Natural killer cell treated with Interleukin-12 subunit alpha and Interleukin-12 subunit beta and Interleukin-15 and Interleukin-18, amount 100 ng/mL, for 72 hours (primary cell): Measurements from ENCODE around the gene TTC6. TPM values are rescaled to one million over a fixed set of nuclear protein-coding genes. Genes with fewer than 3 reads are reported as not detected.

ENCODE experiments used
- ATAC-seq, 2 donors: fragments of 150-1000 bp; cut with Tn5 transposase in 1 of 2; sonication (Bioruptor Pico), chemical (Tn5 transposase) in 1 of 2; 2 replicates each; pipeline ENCODE4 v1.10.0; 2021
- DNase-seq: peaks from one replicate; pipeline ENCODE4 v3.0.0; 2022; ENCODE audit warnings: low spot score
- H3K27ac Mint-ChIP-seq, 2 donors: 1 replicate in 1 of 2; 2 replicates in 1 of 2; pipeline ENCODE4 v1.8.0; 2022; ENCODE audit warnings: mixed read lengths in 2 of 2, mild to moderate bottlenecking in 1 of 2, moderate library complexity in 1 of 2
- H3K27me3 Mint-ChIP-seq, 2 donors: 1 replicate in 1 of 2; 2 replicates in 1 of 2; pipeline ENCODE4 v1.8.0; 2022; ENCODE audit warnings: mixed read lengths in 2 of 2
- H3K36me3 Mint-ChIP-seq: one replicate; pipeline ENCODE4 v1.8.0; 2022; ENCODE audit warnings: mixed read lengths
- H3K4me1 Mint-ChIP-seq, 2 donors: 1 replicate in 1 of 2; 2 replicates in 1 of 2; pipeline ENCODE4 v1.8.0; 2022; ENCODE audit warnings: low read depth in 2 of 2, mixed read lengths in 2 of 2, mild to moderate bottlenecking in 1 of 2
- H3K4me3 Mint-ChIP-seq: one replicate; pipeline ENCODE4 v1.8.0; 2022; ENCODE audit warnings: mixed read lengths
- H3K9me3 Mint-ChIP-seq: 2 replicates; pipeline ENCODE4 v1.8.0; 2022; ENCODE audit warnings: mixed read lengths
- total RNA-seq, 2 donors: library from RNA; stranded (reverse); gene quantifications; one replicate each; pipeline ENCODE4 v1.2.3, GENCODE V29; 2022

The TTC6 gene
- total RNA-seq, 2 donors from 2014 or later, result not detected

- H3K27me3 Mint-ChIP-seq, result peaks cover 43 to 59% of the 10 kb centered on the region in 2 donors
- H3K9me3 Mint-ChIP-seq, result peaks cover 3% of the 10 kb centered on the region
- ATAC-seq, result no peak
- H3K4me3 Mint-ChIP-seq, result no peak overlapping the region
- peaks cover 0 to 4% of the 10 kb centered on the region in 2 donors for H3K4me1 Mint-ChIP-seq
- DNase-seq, result no peak
- H3K27ac Mint-ChIP-seq, result no peak overlapping the region
- H3K36me3 Mint-ChIP-seq, result peaks cover 26% of the 10 kb centered on the region
These were observed 6.3 kb upstream of the TTC6 start for GRCh38 chr14:37588956-37589714.

DNA sequence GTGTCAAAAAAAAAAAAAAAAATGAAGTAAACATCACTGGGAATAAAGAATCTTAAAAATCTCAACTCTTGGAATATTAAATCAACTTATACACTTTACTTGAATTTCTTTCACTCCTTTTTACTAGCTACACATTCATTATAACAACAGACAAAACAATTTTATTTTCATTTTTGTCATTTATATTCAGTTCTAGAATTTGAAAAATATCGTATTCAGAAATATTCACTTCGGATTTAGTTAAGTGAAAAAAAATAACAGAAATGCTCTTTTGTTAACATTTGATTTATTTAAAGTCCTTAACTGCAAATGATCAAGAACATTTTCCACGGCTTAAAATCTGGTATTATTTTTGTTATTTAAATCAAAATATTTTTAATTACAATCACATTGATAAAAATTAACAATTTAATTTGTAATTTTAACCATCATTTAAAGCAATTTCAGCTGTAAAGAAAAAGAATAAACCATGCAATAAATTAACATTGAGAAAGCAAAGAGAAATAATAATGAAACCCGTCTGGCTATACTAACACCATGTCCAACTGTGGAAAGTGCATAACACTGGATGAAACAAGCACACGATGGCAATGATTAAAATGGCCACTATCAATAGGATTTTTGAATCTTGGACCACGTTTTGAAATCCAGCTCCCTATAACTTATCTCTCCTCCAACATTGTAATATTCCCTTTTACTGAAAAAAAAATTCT lies 5.6 kb upstream of the TTC6 start:
- DNase-seq (no peak), ATAC-seq (no peak)
- no peak overlapping the region for H3K4me3 Mint-ChIP-seq
- H3K27me3 Mint-ChIP-seq, result peaks cover 44 to 63% of the 10 kb centered on the region in 2 donors
- H3K4me1 Mint-ChIP-seq, result peaks cover 0 to 5% of the 10 kb centered on the region in 2 donors
- H3K27ac Mint-ChIP-seq, result no peak overlapping the region
- peaks cover 3% of the 10 kb centered on the region for H3K9me3 Mint-ChIP-seq
- H3K36me3 Mint-ChIP-seq, result peaks cover 28% of the 10 kb centered on the region

- ATAC-seq, result no peak
- Mint-ChIP-seq H3K27ac (peak overlapping the region in 1 of 2 donors; percentile 28), H3K4me1 (peaks cover 0 to 5% of the 10 kb centered on the region in 2 donors), H3K9me3 (peaks cover 3% of the 10 kb centered on the region), H3K36me3 (peaks cover 28% of the 10 kb centered on the region), H3K27me3 (peaks cover 40 to 59% of the 10 kb centered on the region in 2 donors), H3K4me3 (no peak overlapping the region)
- no peak for DNase-seq
These were observed 4.8 kb upstream of the TTC6 start for GRCh38 chr14:37590428-37591139.

GRCh38 chr14:37591311-37591940 lies 4.0 kb upstream of the TTC6 start:
- no peak for ATAC-seq
- peaks cover 23% of the 10 kb centered on the region for H3K36me3 Mint-ChIP-seq
- peaks cover 36 to 61% of the 10 kb centered on the region in 2 donors for H3K27me3 Mint-ChIP-seq
- no peak for DNase-seq
- peaks cover 0 to 5% of the 10 kb centered on the region in 2 donors for H3K4me1 Mint-ChIP-seq
- H3K4me3 Mint-ChIP-seq, result no peak overlapping the region
- peaks cover 3% of the 10 kb centered on the region for H3K9me3 Mint-ChIP-seq
- no peak overlapping the region for H3K27ac Mint-ChIP-seq

GRCh38 chr14:37591941-37592481 lies 3.4 kb upstream of the TTC6 start:
- Mint-ChIP-seq H3K27ac (no peak overlapping the region), H3K4me3 (no peak overlapping the region), H3K4me1 (peaks cover 0 to 5% of the 10 kb centered on the region in 2 donors), H3K9me3 (peaks cover 3% of the 10 kb centered on the region), H3K27me3 (peaks cover 36 to 65% of the 10 kb centered on the region in 2 donors), H3K36me3 (peaks cover 23% of the 10 kb centered on the region)
- no peak for ATAC-seq
- no peak for DNase-seq

GRCh38 chr14:37592482-37593408 lies 2.7 kb upstream of the TTC6 start:
- no peak for ATAC-seq
- peaks cover 23% of the 10 kb centered on the region for H3K36me3 Mint-ChIP-seq
- no peak overlapping the region for H3K27ac Mint-ChIP-seq

GRCh38 chr14:37593511-37594237 lies 1.8 kb upstream of the TTC6 start:
- H3K27me3 Mint-ChIP-seq, result peaks cover 32 to 62% of the 10 kb centered on the region in 2 donors
- no peak overlapping the region for H3K27ac Mint-ChIP-seq
- DNase-seq (no peak), ATAC-seq (no peak)
- H3K4me1 Mint-ChIP-seq, result peaks cover 0 to 5% of the 10 kb centered on the region in 2 donors
- peaks cover 3% of the 10 kb centered on the region for H3K9me3 Mint-ChIP-seq
- H3K36me3 Mint-ChIP-seq, result peaks cover 23% of the 10 kb centered on the region
- H3K4me3 Mint-ChIP-seq, result peak overlapping the region; percentile 62

More at GRCh38 chr14:37592482-37593408, 2.7 kb upstream of the TTC6 start:
- Mint-ChIP-seq H3K27me3 (peaks cover 36 to 62% of the 10 kb centered on the region in 2 donors), H3K4me3 (no peak overlapping the region), H3K4me1 (peaks cover 0 to 5% of the 10 kb centered on the region in 2 donors), H3K9me3 (peaks cover 3% of the 10 kb centered on the region)
- no peak for DNase-seq

DNA sequence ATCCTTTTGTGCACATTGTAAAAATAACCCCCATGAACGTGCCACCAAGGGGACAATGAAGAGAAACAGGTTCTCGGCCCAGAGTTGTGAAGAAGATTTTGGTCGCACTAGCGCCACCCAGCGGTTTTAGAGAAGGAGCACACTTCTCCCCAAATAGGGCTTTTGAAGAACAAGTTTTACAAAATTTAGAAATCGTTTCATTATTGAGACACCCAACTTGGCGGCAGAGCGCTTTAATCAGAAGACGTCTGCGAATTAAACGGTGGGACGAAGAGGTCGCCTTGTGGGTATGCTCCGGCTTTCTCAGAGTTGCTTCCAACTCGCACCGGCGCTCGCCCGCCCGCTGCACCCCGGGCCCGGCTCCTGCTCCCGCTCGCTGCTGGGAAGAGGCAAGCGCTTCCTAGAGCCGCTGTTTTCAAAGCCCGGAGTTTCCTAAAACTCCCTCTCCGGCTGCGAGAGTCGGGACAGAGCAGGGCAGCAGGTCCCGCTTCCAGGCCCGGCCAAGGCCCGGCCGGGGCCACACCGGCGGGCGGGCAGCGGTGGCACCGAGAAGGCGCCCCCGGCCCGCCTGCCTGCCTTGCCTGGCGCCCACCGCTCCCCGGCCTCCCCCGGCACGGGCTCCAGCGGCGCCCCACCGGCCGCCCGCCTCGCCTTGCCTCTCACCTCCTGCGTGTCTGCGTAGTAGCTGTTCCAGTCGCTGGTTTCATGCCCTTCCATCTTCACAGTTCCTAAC lies 1.0 kb upstream of the TTC6 start:
- Mint-ChIP-seq H3K36me3 (peaks cover 22% of the 10 kb centered on the region), H3K9me3 (peaks cover 3% of the 10 kb centered on the region), H3K4me3 (peak overlapping the region; percentile 62), H3K27ac (no peak overlapping the region), H3K27me3 (peaks cover 32 to 62% of the 10 kb centered on the region in 2 donors), H3K4me1 (peaks cover 0 to 10% of the 10 kb centered on the region in 2 donors)
- ATAC-seq, result peak in 1 of 2 donors; percentile 36
- DNase-seq, result no peak

- no peak for DNase-seq
- Mint-ChIP-seq H3K4me3 (peak overlapping the region; percentile 45), H3K9me3 (peaks cover 3% of the 10 kb centered on the region), H3K27me3 (peaks cover 31 to 55% of the 10 kb centered on the region in 2 donors), H3K27ac (no peak overlapping the region), H3K36me3 (peaks cover 15% of the 10 kb centered on the region), H3K4me1 (peaks cover 0 to 10% of the 10 kb centered on the region in 2 donors)
- peak in 1 of 2 donors; percentile 28 for ATAC-seq
These were observed 586 bp downstream of the TTC6 start for GRCh38 chr14:37595809-37596621.

- Mint-ChIP-seq H3K27ac (no peak overlapping the region), H3K9me3 (no peaks in the 10 kb centered on the region), H3K36me3 (peaks cover 11% of the 10 kb centered on the region), H3K4me1 (peaks cover 0 to 8% of the 10 kb centered on the region in 2 donors), H3K4me3 (no peak overlapping the region), H3K27me3 (peaks cover 28 to 53% of the 10 kb centered on the region in 2 donors)
- ATAC-seq (no peak), DNase-seq (no peak)
These were observed 1.5 kb downstream of the TTC6 start for GRCh38 chr14:37596790-37597472.
